ENCODE measurements around the gene DNPH1.

Gene DNPH1

DNA sequence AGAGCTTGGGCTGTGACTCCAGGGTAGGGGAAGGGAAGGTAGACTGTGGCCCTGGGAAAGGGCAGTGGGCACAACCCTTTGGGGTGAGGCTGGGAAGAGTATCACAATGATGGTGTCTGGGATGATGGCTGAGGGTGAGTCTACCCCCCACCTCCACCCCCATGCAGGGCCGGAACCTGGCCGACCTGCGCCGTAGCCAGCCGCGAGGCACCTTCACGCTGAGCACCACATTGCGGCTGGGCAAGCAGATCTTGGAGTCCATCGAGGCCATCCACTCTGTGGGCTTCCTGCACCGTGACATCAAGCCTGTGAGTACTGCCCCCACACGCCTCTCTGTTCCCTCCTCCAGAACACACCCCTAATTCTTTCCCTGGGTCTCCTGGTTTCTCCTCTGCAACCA is 24.1 kb upstream of the DNPH1 start:
- no peak overlapping the region for H3K4me3 ChIP-seq (replicated peaks; ENCODE audit: low read depth, low read length)
- DNase-seq (ENCODE audit: extremely low read depth, low read depth), result no peak
- TF ChIP-seq, protein P1, sequence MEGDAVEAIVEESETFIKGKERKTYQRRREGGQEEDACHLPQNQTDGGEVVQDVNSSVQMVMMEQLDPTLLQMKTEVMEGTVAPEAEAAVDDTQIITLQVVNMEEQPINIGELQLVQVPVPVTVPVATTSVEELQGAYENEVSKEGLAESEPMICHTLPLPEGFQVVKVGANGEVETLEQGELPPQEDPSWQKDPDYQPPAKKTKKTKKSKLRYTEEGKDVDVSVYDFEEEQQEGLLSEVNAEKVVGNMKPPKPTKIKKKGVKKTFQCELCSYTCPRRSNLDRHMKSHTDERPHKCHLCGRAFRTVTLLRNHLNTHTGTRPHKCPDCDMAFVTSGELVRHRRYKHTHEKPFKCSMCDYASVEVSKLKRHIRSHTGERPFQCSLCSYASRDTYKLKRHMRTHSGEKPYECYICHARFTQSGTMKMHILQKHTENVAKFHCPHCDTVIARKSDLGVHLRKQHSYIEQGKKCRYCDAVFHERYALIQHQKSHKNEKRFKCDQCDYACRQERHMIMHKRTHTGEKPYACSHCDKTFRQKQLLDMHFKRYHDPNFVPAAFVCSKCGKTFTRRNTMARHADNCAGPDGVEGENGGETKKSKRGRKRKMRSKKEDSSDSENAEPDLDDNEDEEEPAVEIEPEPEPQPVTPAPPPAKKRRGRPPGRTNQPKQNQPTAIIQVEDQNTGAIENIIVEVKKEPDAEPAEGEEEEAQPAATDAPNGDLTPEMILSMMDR (IDR thresholded peaks at IDR 0.05; ENCODE audit: low read depth, low read length, missing control alignments), result no peak

- no peak overlapping the region for H3K4me3 ChIP-seq (replicated peaks; ENCODE audit: low read depth, low read length)
- DNase-seq (ENCODE audit: extremely low read depth, low read depth), result no peak
- TF ChIP-seq, protein P1 (IDR thresholded peaks at IDR 0.05; ENCODE audit: low read depth, low read length, missing control alignments), result no peak
These were observed 21.7 kb upstream of the DNPH1 start for GRCh38 chr6:43250992-43251373.

GRCh38 chr6:43248791-43249190 is 19.5 kb upstream of the DNPH1 start:
- no peak overlapping the region for H3K4me3 ChIP-seq (replicated peaks; ENCODE audit: low read depth, low read length)
- TF ChIP-seq, protein P1 (IDR thresholded peaks at IDR 0.05; ENCODE audit: low read depth, low read length, missing control alignments), result no peak
- DNase-seq (ENCODE audit: extremely low read depth, low read depth), result no peak

GRCh38 chr6:43248101-43248500 is 18.8 kb upstream of the DNPH1 start:
- no peak for DNase-seq (ENCODE audit: extremely low read depth, low read depth)
- no peak overlapping the region for H3K4me3 ChIP-seq (replicated peaks; ENCODE audit: low read depth, low read length)
- TF ChIP-seq, protein P1 (IDR thresholded peaks at IDR 0.05; ENCODE audit: low read depth, low read length, missing control alignments), result no peak

- TF ChIP-seq, protein P1 (IDR thresholded peaks at IDR 0.05; ENCODE audit: low read depth, low read length, missing control alignments), result no peak
- no peak for DNase-seq (ENCODE audit: extremely low read depth, low read depth)
These were observed 18.1 kb upstream of the DNPH1 start for GRCh38 chr6:43247114-43247999.

DNA sequence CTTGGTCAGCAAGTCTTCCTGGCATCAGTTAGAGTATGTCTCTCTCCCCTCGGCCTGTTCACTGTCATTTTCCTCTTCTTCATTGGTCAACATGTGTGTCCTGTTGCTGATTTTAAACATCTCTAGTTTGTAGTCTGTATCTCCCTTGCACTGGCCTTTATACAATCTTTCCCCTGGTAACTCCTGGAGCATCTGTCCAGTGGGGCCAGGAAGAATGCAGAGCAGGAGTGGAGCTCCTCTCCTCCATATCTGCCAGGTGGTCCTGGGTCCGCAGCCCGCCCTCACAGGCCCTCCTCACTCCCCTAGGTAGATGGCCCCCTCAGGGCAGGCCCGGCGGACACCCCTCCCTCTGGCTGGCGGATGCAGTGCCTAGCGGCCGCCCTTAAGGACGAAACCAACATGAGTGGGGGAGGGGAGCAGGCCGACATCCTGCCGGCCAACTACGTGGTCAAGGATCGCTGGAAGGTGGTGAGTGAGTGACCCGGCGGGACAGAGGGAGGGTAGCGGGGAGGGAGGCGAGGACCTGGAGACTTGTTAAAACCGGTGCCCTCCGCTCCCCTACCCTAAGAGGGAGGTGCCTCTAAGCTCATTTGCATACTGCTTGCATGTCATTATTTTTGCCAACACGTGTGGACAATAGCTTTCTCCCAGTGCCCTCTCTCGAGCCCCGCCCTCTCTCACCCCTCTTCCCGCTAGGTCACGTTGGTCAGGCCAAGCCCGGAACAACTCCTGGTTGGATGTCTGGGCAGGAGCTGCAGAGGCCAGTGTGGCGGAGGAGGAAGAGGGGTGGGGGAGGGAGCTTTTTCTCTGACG is 17.2 kb upstream of the DNPH1 start:
- DNase-seq (ENCODE audit: extremely low read depth, low read depth), result no peak
- TF ChIP-seq, protein P1 (IDR thresholded peaks at IDR 0.05; ENCODE audit: low read depth, low read length, missing control alignments), result no peak
- peak overlapping the region; percentile 41 for H3K4me3 ChIP-seq (replicated peaks; ENCODE audit: low read depth, low read length)

More at GRCh38 chr6:43247114-43247999, 18.1 kb upstream of the DNPH1 start:
- peak overlapping the region; percentile 41 for H3K4me3 ChIP-seq (replicated peaks; ENCODE audit: low read depth, low read length)
